GM18498 (cell line): Measurements from ENCODE around the gene ENPP5.

Experiments used
- ATAC-seq: cut with Tn5 transposase; IDR thresholded peaks from one replicate; pipeline ENCODE4 v1.9.1; 2021; ENCODE audit warnings: mild to moderate bottlenecking, moderate library complexity; ENCODE audit not compliant: unreplicated experiment

ENPP5 gene

GRCh38 chr6:46170357-46171289, at the start of gene ENPP5:
Gene ENPP5 (minus strand): TSS chr6:46170980. CDS start chr6:46168262, 2,718 bp downstream.
- peak; percentile 93 for ATAC-seq

- no peak for ATAC-seq
These were observed 48.9 kb upstream of the ENPP5 start for GRCh38 chr6:46219661-46220060.

GRCh38 chr6:46218457-46218856, 47.7 kb upstream of the ENPP5 start:
- ATAC-seq, result no peak

- peak; percentile 55 for ATAC-seq
These were observed 46.9 kb upstream of the ENPP5 start for GRCh38 chr6:46217671-46218131.

GRCh38 chr6:46216879-46217278, 46.1 kb upstream of the ENPP5 start:
- no peak for ATAC-seq

GRCh38 chr6:46215777-46216176, 45.0 kb upstream of the ENPP5 start:
- ATAC-seq, result no peak

GRCh38 chr6:46215213-46215612, 44.4 kb upstream of the ENPP5 start:
- ATAC-seq, result no peak

- no peak for ATAC-seq
These were observed 41.1 kb upstream of the ENPP5 start for GRCh38 chr6:46211917-46212316.

GRCh38 chr6:46210294-46210693, 39.5 kb upstream of the ENPP5 start:
- ATAC-seq, result no peak

- ATAC-seq, result no peak
These were observed 37.5 kb upstream of the ENPP5 start for GRCh38 chr6:46208303-46208702.

- no peak for ATAC-seq
These were observed 36.4 kb upstream of the ENPP5 start for GRCh38 chr6:46207174-46207573.

GRCh38 chr6:46204880-46205650, 34.3 kb upstream of the ENPP5 start:
- ATAC-seq, result no peak

GRCh38 chr6:46203391-46204177, 32.8 kb upstream of the ENPP5 start:
- no peak for ATAC-seq

- no peak for ATAC-seq
These were observed 30.9 kb upstream of the ENPP5 start for GRCh38 chr6:46201702-46202101.

- no peak for ATAC-seq
These were observed 28.6 kb upstream of the ENPP5 start for GRCh38 chr6:46199387-46199786.

GRCh38 chr6:46191961-46192360, 21.2 kb upstream of the ENPP5 start:
- ATAC-seq, result no peak

GRCh38 chr6:46190889-46191288, 20.1 kb upstream of the ENPP5 start:
- no peak for ATAC-seq

GRCh38 chr6:46189726-46190125, 18.9 kb upstream of the ENPP5 start:
- ATAC-seq, result no peak

GRCh38 chr6:46186583-46186982, 15.8 kb upstream of the ENPP5 start:
- ATAC-seq, result no peak

- ATAC-seq, result no peak
These were observed 13.3 kb upstream of the ENPP5 start for GRCh38 chr6:46184114-46184513.

- ATAC-seq, result peak; percentile 63
These were observed 5.2 kb upstream of the ENPP5 start for GRCh38 chr6:46175976-46176375.
